Cardiac fibroblast (primary cell): ENCODE measurements around the gene CLPTM1L.

Experiments
- DNase-seq, 2 donors: peaks; one replicate each; pipeline versions ENCODE4 v3.0.0 to v3.0.0-alpha.2; 2010; ENCODE audit warnings: low read depth in 2 of 2
- H3K4me3 ChIP-seq, 2 donors: replicated peaks in 1 of 2; 1 replicate in 1 of 2; 2 replicates in 1 of 2; pipeline ENCODE4 v1.5.1; 2011; ENCODE audit warnings: low read depth in 2 of 2, low read length in 2 of 2, mild to moderate bottlenecking in 2 of 2, moderate library complexity in 1 of 2
- CTCF ChIP-seq: IDR thresholded peaks from one replicate; pipeline ENCODE4 v1.5.1; 2011; ENCODE audit warnings: low read depth, mild to moderate bottlenecking, low read length, inconsistent platforms

Gene CLPTM1L

GRCh38 chr5:1359713-1360112 is 14.8 kb upstream of the CLPTM1L start:
- TF ChIP-seq CTCF: no peak
- H3K4me3 ChIP-seq: no peak overlapping the region
- no peak for DNase-seq

GRCh38 chr5:1359031-1359645 is 14.2 kb upstream of the CLPTM1L start:
- TF ChIP-seq CTCF: no peak
- no peak overlapping the region for H3K4me3 ChIP-seq
- no peak for DNase-seq

- no peak for TF ChIP-seq CTCF
- no peak for DNase-seq
Measured at GRCh38 chr5:1358726-1359025, 13.8 kb upstream of the CLPTM1L start.

GRCh38 chr5:1357946-1358725 is 13.2 kb upstream of the CLPTM1L start:
- TF ChIP-seq CTCF: no peak
- no peak for DNase-seq
- no peak overlapping the region for H3K4me3 ChIP-seq

More at GRCh38 chr5:1358726-1359025, 13.8 kb upstream of the CLPTM1L start:
- H3K4me3 ChIP-seq: no peak overlapping the region

- no peak for TF ChIP-seq CTCF
- H3K4me3 ChIP-seq: no peak overlapping the region
- DNase-seq: no peak
Measured at GRCh38 chr5:1356873-1357787, 12.2 kb upstream of the CLPTM1L start.

GRCh38 chr5:1354576-1354975 is 9.7 kb upstream of the CLPTM1L start:
- H3K4me3 ChIP-seq: no peak overlapping the region
- DNase-seq: no peak
- no peak for TF ChIP-seq CTCF
